Spleen (tissue), 11 donors: ENCODE measurements around the gene NMNAT2. TPM values are rescaled to one million over a fixed set of nuclear protein-coding genes. Genes with fewer than 3 reads are reported as not detected.

Experiments used
- DNase-seq: peaks from one replicate; pipeline ENCODE4 v3.0.0-alpha.2; 2020
- H3K27ac ChIP-seq, 8 donors: fragments of 200-600 bp; sonication (generic) in 7 of 8; 1 replicate in 4 of 8; 2 replicates in 4 of 8; pipeline versions ENCODE4 v1.5.0 to v1.8.0; 2016 to 2021; ENCODE audit warnings: inconsistent platforms in 4 of 8, mild to moderate bottlenecking in 4 of 8, moderate library complexity in 1 of 8
- H3K27me3 ChIP-seq, 7 donors: fragments of 200-600 bp; sonication (generic) in 6 of 7; replicated peaks in 1 of 7; 1 replicate in 4 of 7; 2 replicates in 3 of 7; pipeline versions ENCODE4 v1.5.0 to v1.8.0; 2016 to 2021; ENCODE audit warnings: inconsistent platforms in 3 of 7, mild to moderate bottlenecking in 1 of 7
- H3K36me3 ChIP-seq, 6 donors: fragments of 200-600 bp; sonication (generic) in 5 of 6; 1 replicate in 4 of 6; 2 replicates in 2 of 6; pipeline versions ENCODE4 v1.5.0 to v1.8.0; 2016 to 2021; ENCODE audit warnings: inconsistent platforms in 2 of 6
- H3K4me1 ChIP-seq, 6 donors: fragments of 200-600 bp; sonication (generic) in 5 of 6; 1 replicate in 3 of 6; 2 replicates in 3 of 6; pipeline versions ENCODE4 v1.5.0 to v1.8.0; 2016 to 2021; ENCODE audit warnings: inconsistent platforms in 3 of 6
- H3K4me3 ChIP-seq, 8 donors: fragments of 200-600 bp; sonication (generic) in 7 of 8; 1 replicate in 4 of 8; 2 replicates in 4 of 8; pipeline versions ENCODE4 v1.5.0 to v1.8.0; 2016 to 2021; ENCODE audit warnings: inconsistent platforms in 4 of 8, mild to moderate bottlenecking in 4 of 8, moderate library complexity in 2 of 8
- H3K9me3 ChIP-seq, 8 donors: fragments of 200-600 bp; sonication (generic) in 7 of 8; 1 replicate in 4 of 8; 2 replicates in 4 of 8; pipeline versions ENCODE4 v1.5.0 to v1.8.0; 2016 to 2021; ENCODE audit warnings: inconsistent platforms in 4 of 8
- POLR2A ChIP-seq, 3 donors: fragments of 450-650 bp; IDR thresholded peaks; one replicate each; pipeline ENCODE4 v1.5.1; 2017; ENCODE audit warnings: antibody characterized with exemption in 3 of 3, mild to moderate bottlenecking in 1 of 3
- POLR2AphosphoS5 ChIP-seq, 3 donors: sonication (generic); formaldehyde crosslinking; IDR thresholded peaks; one replicate each; pipeline ENCODE4 v1.5.1; 2017; ENCODE audit warnings: antibody characterized with exemption in 3 of 3
- WGBS, 5 donors: extraction: QIAGEN DNeasy Blood & Tissue Kit in 3 of 5; methylation state at CpG; one replicate each; pipeline versions ENCODE4 v1.1.5 to v1.1.7; 2013 to 2018; 5-methylcytosine and 5-hydroxymethylcytosine counted together
- intact Hi-C: fragments of 100-400 bp; cut with DNase I; formaldehyde crosslinking; loops from one replicate; pipeline ENCODE4 v1.15.0; 2023; ENCODE audit warnings: low total_unique reads
- polyA plus RNA-seq, 3 donors: library from polyadenylated mRNA; stranded (reverse); fragments of 200-250 nt; gene quantifications; one replicate each; pipeline ENCODE4 v1.2.1, GENCODE V29; 2013
- total RNA-seq, 7 donors: library from RNA; depleted of rRNA in 3 of 7; stranded (reverse); fragments of >200 nt in 3 of 7; fragmentation: NEBNext Ultra II Directional in 4 of 7; extraction: Animal tissue kit (Norgen Biotek cat#: 25700) in 4 of 7; gene quantifications; one replicate each; pipeline versions ENCODE4 v1.1.0 to v1.2.1, GENCODE V29; 2016 to 2021
- TF ChIP-seq, protein P1 (sequence below), 11 experiments: fragments of 200-600 bp in 7 of 11; fragments of 450-650 bp in 4 of 11; sonication (generic) in 4 of 11; IDR thresholded peaks in 8 of 11; conservative IDR thresholded peaks in 3 of 11; 1 replicate in 7 of 11; 2 replicates in 4 of 11; pipeline versions ENCODE4 v1.4.0 to v1.8.0; 2016 to 2021; ENCODE audit warnings: antibody characterized with exemption in 11 of 11, inconsistent platforms in 4 of 11, mild to moderate bottlenecking in 1 of 11
- donor health status: healthy with polysubstance abuse.
- donor health status: DM: no; HTN: no; CAD: no; lungs with moderate emphysema.
- donor health status: DM: no; HTN: no; CAD: no.
- donor health status: Bipolar disorder and iron deficiency.
- donor health status: healthy.
- donor health status: DM: no; HTN: no; CAD: no.
- donor health status: DM: yes; HTN: yes; CAD: no.

Gene NMNAT2
- total and polyA plus RNA-seq, 10 donors: 0.05 to 1.7 (median 0.17) TPM

DNA sequence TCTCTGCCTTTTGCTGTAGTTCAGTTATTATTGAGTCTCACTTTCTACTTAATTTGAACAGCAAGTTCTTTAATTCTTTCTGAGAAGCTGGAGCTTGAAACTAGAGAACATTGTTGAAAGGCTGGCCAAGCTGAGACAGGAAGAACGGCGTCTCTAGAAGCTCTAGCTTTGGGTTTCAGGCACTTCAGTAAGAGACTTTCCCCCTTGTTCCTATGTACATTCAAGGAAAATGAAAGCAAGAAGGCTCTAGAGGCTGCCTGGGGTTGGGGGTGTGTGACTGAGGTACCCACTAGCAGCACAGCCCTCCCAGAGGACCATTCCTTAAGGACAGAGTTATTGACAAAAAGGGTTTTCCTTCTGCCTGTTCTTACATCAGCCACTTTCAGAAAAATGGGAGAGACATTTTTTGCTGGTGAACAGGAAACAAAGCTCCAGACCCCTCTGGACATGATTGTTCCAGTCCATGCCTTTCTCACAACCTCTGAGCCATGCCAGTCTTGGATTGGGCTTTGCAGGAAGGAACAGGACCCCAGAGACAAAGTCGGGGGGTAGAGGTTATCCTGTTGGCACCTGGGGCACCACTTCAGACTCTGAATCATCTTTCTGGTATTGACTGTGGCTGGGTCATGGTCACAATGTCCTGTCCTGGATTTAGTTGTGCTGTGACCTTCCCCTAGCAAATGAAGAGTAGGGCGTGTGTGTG is 169.0 kb downstream of the NMNAT2 start:
- TF ChIP-seq POLR2AphosphoS5 (IDR thresholded peaks at IDR 0.05): no peak
- TF ChIP-seq, protein P1, sequence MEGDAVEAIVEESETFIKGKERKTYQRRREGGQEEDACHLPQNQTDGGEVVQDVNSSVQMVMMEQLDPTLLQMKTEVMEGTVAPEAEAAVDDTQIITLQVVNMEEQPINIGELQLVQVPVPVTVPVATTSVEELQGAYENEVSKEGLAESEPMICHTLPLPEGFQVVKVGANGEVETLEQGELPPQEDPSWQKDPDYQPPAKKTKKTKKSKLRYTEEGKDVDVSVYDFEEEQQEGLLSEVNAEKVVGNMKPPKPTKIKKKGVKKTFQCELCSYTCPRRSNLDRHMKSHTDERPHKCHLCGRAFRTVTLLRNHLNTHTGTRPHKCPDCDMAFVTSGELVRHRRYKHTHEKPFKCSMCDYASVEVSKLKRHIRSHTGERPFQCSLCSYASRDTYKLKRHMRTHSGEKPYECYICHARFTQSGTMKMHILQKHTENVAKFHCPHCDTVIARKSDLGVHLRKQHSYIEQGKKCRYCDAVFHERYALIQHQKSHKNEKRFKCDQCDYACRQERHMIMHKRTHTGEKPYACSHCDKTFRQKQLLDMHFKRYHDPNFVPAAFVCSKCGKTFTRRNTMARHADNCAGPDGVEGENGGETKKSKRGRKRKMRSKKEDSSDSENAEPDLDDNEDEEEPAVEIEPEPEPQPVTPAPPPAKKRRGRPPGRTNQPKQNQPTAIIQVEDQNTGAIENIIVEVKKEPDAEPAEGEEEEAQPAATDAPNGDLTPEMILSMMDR (IDR thresholded peaks at IDR 0.05 in 8 of 11, conservative IDR thresholded peaks at IDR 0.05 in 3 of 11): no peak
- no peak for TF ChIP-seq POLR2A (IDR thresholded peaks at IDR 0.05)
- Histone ChIP-seq H3K4me3 (no peak overlapping the region), H3K9me3 (peaks cover 0 to 4% (median 0%) of the 10 kb centered on the region in 8 donors), H3K4me1 (peaks cover 0 to 12% (median 0%) of the 10 kb centered on the region in 6 donors), H3K36me3 (no peaks in the 10 kb centered on the region), H3K27me3 (peaks cover 0 to 2% (median 0%) of the 10 kb centered on the region in 7 donors), H3K27ac (no peak overlapping the region)
- intact Hi-C loops: no loop called here
- WGBS, 5 donors: 67 to 80% (median 76%) methylated on average over 4 of the region's 4 CpGs
- no peak for DNase-seq

DNA sequence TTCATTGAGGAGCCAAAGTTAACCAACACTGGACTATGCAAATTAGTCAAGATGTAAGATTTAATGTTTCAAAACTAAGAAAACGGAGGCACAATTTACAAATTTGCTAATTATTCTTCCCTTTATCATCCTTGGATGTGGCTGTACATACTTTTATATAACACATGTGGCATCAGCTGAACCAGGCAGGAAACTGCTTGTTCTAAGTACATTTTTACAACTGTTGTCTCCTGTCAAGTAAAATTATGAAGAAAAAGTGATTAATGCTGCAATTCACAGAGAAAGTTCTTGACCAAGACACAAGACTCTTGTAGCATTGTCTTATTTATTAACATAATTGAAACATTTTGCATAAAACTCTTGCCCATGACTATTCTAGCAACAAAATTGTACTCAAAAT is 170.2 kb downstream of the NMNAT2 start:
- H3K9me3 ChIP-seq: no peaks in the 10 kb centered on the region
- WGBS, 5 donors: 82 to 92% (median 84%) methylated on average over 1 of the region's 1 CpG
- H3K36me3 ChIP-seq: no peaks in the 10 kb centered on the region
- intact Hi-C loops: no loop called here
- H3K4me3 ChIP-seq: no peak overlapping the region
- no peak for TF ChIP-seq POLR2A (IDR thresholded peaks at IDR 0.05)
- TF ChIP-seq POLR2AphosphoS5 (IDR thresholded peaks at IDR 0.05): no peak
- TF ChIP-seq, protein P1 (IDR thresholded peaks at IDR 0.05 in 8 of 11, conservative IDR thresholded peaks at IDR 0.05 in 3 of 11): no peak
- no peak overlapping the region for H3K27ac ChIP-seq
- H3K27me3 ChIP-seq: peaks cover 0 to 2% (median 0%) of the 10 kb centered on the region in 7 donors
- H3K4me1 ChIP-seq: peaks cover 0 to 24% (median 1%) of the 10 kb centered on the region in 6 donors
- no peak for DNase-seq

DNA sequence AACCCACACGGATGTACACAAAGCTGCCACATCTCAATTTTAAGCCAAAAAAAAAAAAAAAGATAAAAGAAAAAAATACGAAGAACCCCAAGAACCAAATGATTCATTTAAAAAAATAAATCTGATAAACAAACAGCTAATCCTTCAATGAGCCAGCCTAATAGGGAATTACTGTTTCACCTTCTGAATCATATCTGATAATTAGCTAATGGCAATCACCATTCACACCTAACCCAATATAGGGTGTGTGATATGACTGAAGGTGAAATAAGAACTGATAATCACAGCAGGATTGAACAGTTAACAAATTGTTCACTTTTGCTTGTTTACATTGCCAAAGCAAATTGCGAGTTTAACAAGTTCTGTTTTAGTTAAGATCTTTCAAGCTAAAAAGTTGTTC is 170.7 kb downstream of the NMNAT2 start:
- intact Hi-C loops: no loop called here
- H3K9me3 ChIP-seq: no peaks in the 10 kb centered on the region
- no peak overlapping the region for H3K4me3 ChIP-seq
- H3K36me3 ChIP-seq: no peaks in the 10 kb centered on the region
- no peak for TF ChIP-seq POLR2A (IDR thresholded peaks at IDR 0.05)
- TF ChIP-seq, protein P1 (IDR thresholded peaks at IDR 0.05 in 8 of 11, conservative IDR thresholded peaks at IDR 0.05 in 3 of 11): no peak
- TF ChIP-seq POLR2AphosphoS5 (IDR thresholded peaks at IDR 0.05): no peak
- H3K27me3 ChIP-seq: peaks cover 0 to 2% (median 0%) of the 10 kb centered on the region in 7 donors
- DNase-seq: no peak
- H3K4me1 ChIP-seq: peaks cover 0 to 24% (median 3%) of the 10 kb centered on the region in 6 donors
- H3K27ac ChIP-seq: no peak overlapping the region
- 84 to 95% (median 87%) methylated on average over 3 of the region's 3 CpGs for WGBS, 5 donors

DNA sequence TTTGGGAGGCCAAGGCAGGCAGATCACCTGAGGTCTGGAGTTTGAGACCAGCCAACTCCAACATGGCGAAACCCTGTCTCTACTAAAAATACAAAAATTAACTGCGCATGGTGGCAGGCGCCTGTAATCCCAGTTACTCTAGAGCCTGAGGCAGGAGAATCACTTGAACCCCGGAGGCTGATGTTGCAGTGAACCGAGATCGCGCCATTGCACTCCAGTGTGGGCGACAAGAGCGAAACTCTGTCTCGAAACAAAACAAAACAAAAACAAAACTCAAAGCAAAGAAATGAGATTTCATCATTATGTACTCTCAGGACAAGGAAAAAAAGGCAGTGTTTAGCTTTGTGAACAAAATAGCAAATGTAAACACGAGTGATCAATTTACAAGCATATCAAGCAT is 171.1 kb downstream of the NMNAT2 start:
- Histone ChIP-seq H3K9me3 (no peaks in the 10 kb centered on the region), H3K36me3 (no peaks in the 10 kb centered on the region), H3K4me1 (peaks cover 0 to 24% (median 3%) of the 10 kb centered on the region in 6 donors), H3K4me3 (no peak overlapping the region), H3K27me3 (peaks cover 0 to 2% (median 0%) of the 10 kb centered on the region in 7 donors), H3K27ac (no peak overlapping the region)
- WGBS, 5 donors: 90 to 98% (median 94%) methylated on average over 11 of the region's 11 CpGs
- DNase-seq: no peak
- intact Hi-C loops: no loop called here
- TF ChIP-seq, protein P1 (IDR thresholded peaks at IDR 0.05 in 8 of 11, conservative IDR thresholded peaks at IDR 0.05 in 3 of 11): no peak
- no peak for TF ChIP-seq POLR2A (IDR thresholded peaks at IDR 0.05)
- no peak for TF ChIP-seq POLR2AphosphoS5 (IDR thresholded peaks at IDR 0.05)
